K562 (cell line): ENCODE data around the gene ELOVL1. TPM values are rescaled to one million over a fixed set of nuclear protein-coding genes. Genes with fewer than 3 reads are reported as not detected.

Source experiments
- ATAC-seq: fragments of 200-7000 bp; cut with Tn5 transposase; 3 replicates; pipeline ENCODE4 v1.9.1; 2020; ENCODE audit warnings: moderate library complexity
- BruUV-seq: library from RNA; stranded (reverse); fragments of 400-500 nt; replicated peaks from 2 replicates; lab custom pipeline; 2021; lab: Mats Ljungman, UMichigan
- CTCF ChIA-PET: fragments of 300-600 bp; formaldehyde crosslinking; extraction: SDS; loops from one replicate; lab custom pipeline; 2021; ENCODE audit warnings: low intra/inter-chr PET ratio; lab: Yijun Ruan, JAX
- POLR2A ChIA-PET: fragments of 300-600, 350-650 bp; sonication (Branson Sonifier 250); formaldehyde crosslinking; extraction: SDS; loops from one replicate; lab custom pipeline; 2021; ENCODE audit warnings: antibody characterized with exemption, inconsistent platforms; lab: Yijun Ruan, JAX
- DNase-seq, 4 experiments: peaks; one replicate each; pipeline versions ENCODE4 v3.0.0 to v3.0.0-alpha.2; 2011 to 2018; ENCODE audit warnings: low spot score in 3 of 4, mixed read lengths in 3 of 4; ENCODE audit errors: extremely low read depth in 1 of 4
- FAIRE-seq: peaks from 2 replicates; lab custom pipeline; 2011; peaks lifted over from hg19 to GRCh38; lab: Jason Lieb, UNC
- H2AFZ ChIP-seq: 2 replicates; pipeline ENCODE4 v1.6.0; 2011; ENCODE audit warnings: low read depth, low read length, control low read depth, inconsistent platforms
- H3K27ac ChIP-seq: fragments of 200-600 bp; 3 replicates; pipeline ENCODE4 v1.8.0; 2011; ENCODE audit warnings: low read depth, mild to moderate bottlenecking, control low read depth, inconsistent platforms, low read length, moderate library complexity, mixed read lengths; ENCODE audit errors: extremely low read depth
- H3K27me3 ChIP-seq, 2 experiments: fragments of 300-600 bp in 1 of 2; 2 replicates in 1 of 2; 3 replicates in 1 of 2; pipeline versions ENCODE4 v1.6.0 to v1.8.0; 2011; ENCODE audit warnings: inconsistent platforms in 2 of 2, low read length in 2 of 2, mild to moderate bottlenecking in 1 of 2, mixed read lengths in 1 of 2, moderate library complexity in 1 of 2; ENCODE audit not compliant: control insufficient read depth in 2 of 2, insufficient read depth in 2 of 2
- H3K36me3 ChIP-seq: fragments of 300-600 bp; 3 replicates; pipeline ENCODE4 v1.8.0; 2011; ENCODE audit warnings: mild to moderate bottlenecking, low read length, inconsistent platforms; ENCODE audit not compliant: control insufficient read depth, insufficient read depth
- H3K4me1 ChIP-seq, 2 experiments: fragments of 200-600 bp in 1 of 2; replicated peaks in 1 of 2; 2 replicates in 1 of 2; 3 replicates in 1 of 2; pipeline versions ENCODE4 v1.5.1 to v1.8.0; 2011; ENCODE audit warnings: inconsistent platforms in 2 of 2, low read length in 2 of 2, mild to moderate bottlenecking in 1 of 2, mixed read lengths in 1 of 2, moderate library complexity in 1 of 2; ENCODE audit not compliant: control insufficient read depth in 2 of 2, insufficient read depth in 2 of 2
- H3K4me2 ChIP-seq: 2 replicates; pipeline ENCODE4 v1.6.1; 2011; ENCODE audit warnings: low read length, control low read depth, inconsistent platforms, mixed read lengths; ENCODE audit not compliant: insufficient read depth
- H3K4me3 ChIP-seq: fragments of 200-600 bp; sonication (generic), shearing (Covaris generic); 2 replicates; pipeline ENCODE4 v1.5.1; 2016; ENCODE audit warnings: control low read depth, inconsistent platforms
- H3K79me2 ChIP-seq: fragments of 200-600 bp; 3 replicates; pipeline ENCODE4 v1.8.0; 2011; ENCODE audit warnings: low read length, inconsistent platforms; ENCODE audit not compliant: control insufficient read depth, insufficient read depth
- H3K9ac ChIP-seq, 2 experiments: 2 replicates each; pipeline versions ENCODE4 v1.6.0 to v1.6.1; 2011; ENCODE audit warnings: low read depth in 2 of 2, low read length in 2 of 2, control low read depth in 1 of 2, inconsistent platforms in 1 of 2, mild to moderate bottlenecking in 1 of 2, mixed read lengths in 1 of 2; ENCODE audit not compliant: insufficient read depth in 1 of 2
- H3K9me1 ChIP-seq: one replicate; pipeline ENCODE4 v1.6.0; 2011; ENCODE audit warnings: inconsistent platforms, mild to moderate bottlenecking, low read length, moderate library complexity; ENCODE audit not compliant: control insufficient read depth, insufficient read depth
- H3K9me3 ChIP-seq: replicated peaks from 2 replicates; pipeline ENCODE4 v1.5.1; 2011; ENCODE audit warnings: low read depth, low read length, inconsistent platforms; ENCODE audit not compliant: control insufficient read depth, insufficient read depth
- H4K20me1 ChIP-seq: replicated peaks from 2 replicates; pipeline ENCODE4 v1.6.1; 2011; ENCODE audit warnings: low read length, inconsistent platforms, mixed read lengths; ENCODE audit not compliant: control insufficient read depth, insufficient read depth
- EGR1 ChIP-seq: fragments of 450-650 bp; conservative IDR thresholded peaks from 2 replicates; pipeline ENCODE4 v1.6.1; 2017; ENCODE audit warnings: mild to moderate bottlenecking
- MYNN ChIP-seq, 2 experiments: sonication (generic); formaldehyde crosslinking in 1 of 2; IDR thresholded peaks; 2 replicates each; pipeline versions ENCODE4 v1.5.0 to v1.6.1; 2016 to 2020; ENCODE audit warnings: antibody characterized with exemption in 1 of 2, missing genetic modification reagents in 1 of 2
- YY1 ChIP-seq, 3 experiments: IDR thresholded peaks; 2 replicates each; pipeline ENCODE4 v1.6.1; 2011; ENCODE audit warnings: low read length in 2 of 3, mild to moderate bottlenecking in 2 of 3, moderate library complexity in 2 of 3, borderline replicate concordance in 1 of 3, control low read depth in 1 of 3, low read depth in 1 of 3; ENCODE audit not compliant: insufficient read depth in 3 of 3, insufficient replicate concordance in 2 of 3, control insufficient read depth in 1 of 3, insufficient read length in 1 of 3; ENCODE audit errors: extremely low read depth in 1 of 3
- ZBTB7A ChIP-seq: IDR thresholded peaks from 2 replicates; pipeline ENCODE4 v1.6.1; 2011; ENCODE audit warnings: low read depth, mild to moderate bottlenecking, low read length, moderate library complexity, borderline replicate concordance; ENCODE audit not compliant: control insufficient read depth
- ZNF12 ChIP-seq: sonication (generic); formaldehyde crosslinking; IDR thresholded peaks from 2 replicates; pipeline ENCODE4 v1.4.0; 2020; ENCODE audit warnings: mild to moderate bottlenecking, missing genetic modification reagents
- ZNF143 ChIP-seq: sonication (generic); formaldehyde crosslinking; IDR thresholded peaks from 2 replicates; pipeline ENCODE4 v1.9.0; 2022; ENCODE audit warnings: mild to moderate bottlenecking, missing genetic modification reagents
- ZNF165 ChIP-seq: fragments of 250-450 bp; sonication (Bioruptor Pico); IDR thresholded peaks from 2 replicates; pipeline ENCODE4 v1.4.0; 2020; ENCODE audit warnings: borderline replicate concordance
- ZNF780A ChIP-seq: fragments of 250-450 bp; sonication (Bioruptor Pico); IDR thresholded peaks from 2 replicates; pipeline ENCODE4 v1.5.0; 2021; ENCODE audit warnings: mild to moderate bottlenecking
- WGBS: fragments of 100-300 bp; shearing (Covaris generic); methylation state at CpG from one replicate; pipeline ENCODE4 v1.1.6; 2016; ENCODE audit warnings: low coverage, mixed read lengths; ENCODE audit not compliant: insufficient coverage; ENCODE audit errors: missing lambda C conversion rate; 5-methylcytosine and 5-hydroxymethylcytosine counted together
- in situ Hi-C: fragments of 300-500 bp; cut with MboI; formaldehyde crosslinking; loops from 4 replicates; pipeline ENCODE4 v1.15.0; 2018; ENCODE audit warnings: inconsistent platforms, mixed read lengths
- intact Hi-C: fragments of 100-400 bp; cut with micrococcal nuclease; formaldehyde crosslinking; loops from 2 replicates; pipeline ENCODE4 v1.14.2; 2022
- polyA plus RNA-seq, 8 experiments: library from polyadenylated mRNA; depleted of rRNA in 4 of 8; stranded (reverse) in 5 of 8; unstranded in 3 of 8; fragments of >200 nt; fragmentation: Nextera tagmentation in 2 of 8; fragmentation: Illumina TruSeq in 1 of 8; extraction: Ambion mirVana in 2 of 8; extraction: Trizol in 1 of 8; gene quantifications; 2 replicates each; pipeline versions ENCODE4 v1.2.1 to v1.2.3, GENCODE V29; 2011 to 2014; ENCODE audit warnings: inconsistent platforms in 1 of 8, missing spikeins in 1 of 8
- total RNA-seq, 7 experiments: library from RNA; depleted of rRNA in 6 of 7; stranded (reverse); fragments of >200 nt in 6 of 7; fragmentation: Illumina TruSeq in 2 of 7; extraction: Trizol in 2 of 7; gene quantifications; 2 replicates each; pipeline versions ENCODE4 v1.2.1 to v1.2.3, GENCODE V29; 2011 to 2021; ENCODE audit warnings: low replicate concordance in 1 of 7
- TF ChIP-seq, protein P1 (sequence below): sonication (generic); formaldehyde crosslinking; IDR thresholded peaks from 2 replicates; pipeline ENCODE4 v1.8.0; 2023; ENCODE audit warnings: mild to moderate bottlenecking, missing genetic modification reagents
- TF ChIP-seq, protein P2 (sequence below), 3 experiments: fragments of 200-800 bp in 1 of 3; fragments of 250-450 bp in 1 of 3; fragments of 450-650 bp in 1 of 3; sonication (Bioruptor Pico) in 1 of 3; sonication (Bioruptor generic) in 1 of 3; formaldehyde crosslinking in 1 of 3; IDR thresholded peaks; 2 replicates each; pipeline versions ENCODE4 v1.6.1 to v1.8.0; 2016 to 2022; ENCODE audit warnings: mild to moderate bottlenecking in 2 of 3, missing genetic modification characterization in 2 of 3, missing compliant biosample characterization in 1 of 3, moderate library complexity in 1 of 3
- TF ChIP-seq, protein P3 (sequence below): fragments of 450-650 bp; IDR thresholded peaks from 2 replicates; pipeline ENCODE4 v1.6.1; 2016; ENCODE audit warnings: mild to moderate bottlenecking

Gene ELOVL1
- total and polyA plus RNA-seq, 9 of the 15 experiments (the other 6 are each of a cell fraction or from before 2014, with no cell fraction given) = 51.0 to 157 (median 70.3) TPM

DNA sequence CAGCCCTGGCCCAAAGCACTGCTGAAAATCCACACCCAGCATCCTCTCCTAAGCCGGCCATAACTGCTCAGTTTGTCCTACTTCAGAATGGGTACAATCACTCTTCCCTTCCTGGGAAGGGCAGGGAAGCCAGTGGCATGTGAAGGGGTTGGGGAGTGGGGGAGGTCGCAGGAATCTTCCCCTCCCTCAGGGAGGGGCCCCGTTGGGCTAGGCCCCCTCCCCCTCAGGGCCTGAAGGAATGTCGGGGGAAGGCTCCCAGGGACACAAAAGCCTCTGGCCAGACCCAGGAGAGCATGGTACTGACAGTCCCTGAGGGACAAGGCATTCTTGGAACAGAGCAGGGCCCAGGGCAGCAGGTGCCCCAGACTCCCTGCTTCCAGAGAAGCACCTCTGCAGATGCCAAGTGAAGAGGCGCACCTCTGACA is 1.2 kb downstream of the ELOVL1 start (continued):
- TF ChIP-seq, protein P1, sequence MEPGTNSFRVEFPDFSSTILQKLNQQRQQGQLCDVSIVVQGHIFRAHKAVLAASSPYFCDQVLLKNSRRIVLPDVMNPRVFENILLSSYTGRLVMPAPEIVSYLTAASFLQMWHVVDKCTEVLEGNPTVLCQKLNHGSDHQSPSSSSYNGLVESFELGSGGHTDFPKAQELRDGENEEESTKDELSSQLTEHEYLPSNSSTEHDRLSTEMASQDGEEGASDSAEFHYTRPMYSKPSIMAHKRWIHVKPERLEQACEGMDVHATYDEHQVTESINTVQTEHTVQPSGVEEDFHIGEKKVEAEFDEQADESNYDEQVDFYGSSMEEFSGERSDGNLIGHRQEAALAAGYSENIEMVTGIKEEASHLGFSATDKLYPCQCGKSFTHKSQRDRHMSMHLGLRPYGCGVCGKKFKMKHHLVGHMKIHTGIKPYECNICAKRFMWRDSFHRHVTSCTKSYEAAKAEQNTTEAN (CRISPR knock-in tag) = no peak
- TF ChIP-seq YY1 (IDR thresholded peaks at IDR 0.05; ENCODE audit: borderline replicate concordance in 1 of 3, control insufficient read depth in 1 of 3, extremely low read depth in 1 of 3, insufficient read depth in 3 of 3, insufficient read length in 1 of 3, insufficient replicate concordance in 2 of 3, low read depth in 1 of 3, low read length in 2 of 3) = peak in 1 of 3 experiments; percentile 16

DNA sequence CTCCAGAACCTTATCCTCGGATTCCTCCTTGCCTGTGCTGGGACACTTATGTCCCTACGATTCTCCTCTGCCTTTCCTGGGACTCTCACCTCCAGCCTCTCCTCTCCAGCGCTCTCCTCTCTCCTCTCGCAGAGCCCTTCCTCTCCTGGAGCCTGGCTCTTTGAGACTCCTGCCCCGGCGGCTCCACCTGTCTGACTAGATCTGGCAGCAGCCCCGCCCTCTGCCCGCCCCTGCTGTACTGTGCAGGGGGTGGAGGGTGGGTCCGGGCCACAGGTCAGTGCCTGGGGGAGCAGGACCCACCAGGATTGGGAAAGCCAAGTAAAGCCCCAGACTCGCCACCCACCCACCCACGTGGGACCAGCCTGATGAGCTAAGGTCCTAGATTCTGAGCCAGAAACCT is 1.6 kb downstream of the ELOVL1 start:
- 25% methylated on average over 7 of the region's 11 CpGs for WGBS
- ATAC-seq (peak; percentile 19), FAIRE-seq (no peak), DNase-seq (peak; percentile 50 to 74 (median 61))
- Histone ChIP-seq H3K9me3 (no peaks in the 10 kb centered on the region), H3K9me1 (peaks cover 12% of the 10 kb centered on the region), H3K36me3 (peaks cover 48% of the 10 kb centered on the region), H3K4me1 (peaks cover 34 to 47% of the 10 kb centered on the region in 2 experiments), H3K27me3 (no peaks in the 10 kb centered on the region), H4K20me1 (peaks cover 10% of the 10 kb centered on the region), H3K27ac (no peak overlapping the region), H3K9ac (peak overlapping the region; percentile 76 to 97; a peak in 3 of 4 replicates), H2AFZ (no peak overlapping the region), H3K4me3 (peak overlapping the region; percentile 64), H3K79me2 (peaks cover 47% of the 10 kb centered on the region), H3K4me2 (peak overlapping the region; percentile 93)
- intact Hi-C loops (no loop called here), in situ Hi-C loops (no loop called here)
- POLR2A ChIA-PET = interaction anchor here (0.6 to 1.6 kb wide), 3 partner anchors 8 to 16 kb away, joined by 4 to 5 read pairs (median 5); no protein-coding TSS in a partner anchor
- BruUV-seq = no TSS peak
- CTCF ChIA-PET = no interaction called here
- TF ChIP-seq, protein P2, sequence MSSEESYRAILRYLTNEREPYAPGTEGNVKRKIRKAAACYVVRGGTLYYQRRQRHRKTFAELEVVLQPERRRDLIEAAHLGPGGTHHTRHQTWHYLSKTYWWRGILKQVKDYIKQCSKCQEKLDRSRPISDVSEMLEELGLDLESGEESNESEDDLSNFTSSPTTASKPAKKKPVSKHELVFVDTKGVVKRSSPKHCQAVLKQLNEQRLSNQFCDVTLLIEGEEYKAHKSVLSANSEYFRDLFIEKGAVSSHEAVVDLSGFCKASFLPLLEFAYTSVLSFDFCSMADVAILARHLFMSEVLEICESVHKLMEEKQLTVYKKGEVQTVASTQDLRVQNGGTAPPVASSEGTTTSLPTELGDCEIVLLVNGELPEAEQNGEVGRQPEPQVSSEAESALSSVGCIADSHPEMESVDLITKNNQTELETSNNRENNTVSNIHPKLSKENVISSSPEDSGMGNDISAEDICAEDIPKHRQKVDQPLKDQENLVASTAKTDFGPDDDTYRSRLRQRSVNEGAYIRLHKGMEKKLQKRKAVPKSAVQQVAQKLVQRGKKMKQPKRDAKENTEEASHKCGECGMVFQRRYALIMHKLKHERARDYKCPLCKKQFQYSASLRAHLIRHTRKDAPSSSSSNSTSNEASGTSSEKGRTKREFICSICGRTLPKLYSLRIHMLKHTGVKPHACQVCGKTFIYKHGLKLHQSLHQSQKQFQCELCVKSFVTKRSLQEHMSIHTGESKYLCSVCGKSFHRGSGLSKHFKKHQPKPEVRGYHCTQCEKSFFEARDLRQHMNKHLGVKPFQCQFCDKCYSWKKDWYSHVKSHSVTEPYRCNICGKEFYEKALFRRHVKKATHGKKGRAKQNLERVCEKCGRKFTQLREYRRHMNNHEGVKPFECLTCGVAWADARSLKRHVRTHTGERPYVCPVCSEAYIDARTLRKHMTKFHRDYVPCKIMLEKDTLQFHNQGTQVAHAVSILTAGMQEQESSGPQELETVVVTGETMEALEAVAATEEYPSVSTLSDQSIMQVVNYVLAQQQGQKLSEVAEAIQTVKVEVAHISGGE (CRISPR knock-in tag; IDR thresholded peaks at IDR 0.05) = 0 out of 6 replicates have a peak, but pooled peaks of 1 of the 3 experiments have one; percentile 10
- TF ChIP-seq, protein P3, sequence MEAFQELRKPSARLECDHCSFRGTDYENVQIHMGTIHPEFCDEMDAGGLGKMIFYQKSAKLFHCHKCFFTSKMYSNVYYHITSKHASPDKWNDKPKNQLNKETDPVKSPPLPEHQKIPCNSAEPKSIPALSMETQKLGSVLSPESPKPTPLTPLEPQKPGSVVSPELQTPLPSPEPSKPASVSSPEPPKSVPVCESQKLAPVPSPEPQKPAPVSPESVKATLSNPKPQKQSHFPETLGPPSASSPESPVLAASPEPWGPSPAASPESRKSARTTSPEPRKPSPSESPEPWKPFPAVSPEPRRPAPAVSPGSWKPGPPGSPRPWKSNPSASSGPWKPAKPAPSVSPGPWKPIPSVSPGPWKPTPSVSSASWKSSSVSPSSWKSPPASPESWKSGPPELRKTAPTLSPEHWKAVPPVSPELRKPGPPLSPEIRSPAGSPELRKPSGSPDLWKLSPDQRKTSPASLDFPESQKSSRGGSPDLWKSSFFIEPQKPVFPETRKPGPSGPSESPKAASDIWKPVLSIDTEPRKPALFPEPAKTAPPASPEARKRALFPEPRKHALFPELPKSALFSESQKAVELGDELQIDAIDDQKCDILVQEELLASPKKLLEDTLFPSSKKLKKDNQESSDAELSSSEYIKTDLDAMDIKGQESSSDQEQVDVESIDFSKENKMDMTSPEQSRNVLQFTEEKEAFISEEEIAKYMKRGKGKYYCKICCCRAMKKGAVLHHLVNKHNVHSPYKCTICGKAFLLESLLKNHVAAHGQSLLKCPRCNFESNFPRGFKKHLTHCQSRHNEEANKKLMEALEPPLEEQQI = no peak
- TF ChIP-seq MYNN (IDR thresholded peaks at IDR 0.05) (0 out of 2 replicates have a peak, but pooled peaks have one; percentile 11), MYNN (CRISPR knock-in tag; IDR thresholded peaks at IDR 0.05) (no peak), ZBTB7A (peak; percentile 70; the same call in 1 of the 2 replicates), ZNF143 (CRISPR knock-in tag) (no peak), ZNF165 (CRISPR knock-in tag) (no peak), ZNF780A (CRISPR knock-in tag) (no peak), EGR1 (0 out of 2 replicates have a peak, but pooled peaks have one; percentile 20), ZNF12 (no peak)
